WTC11 (cell line): ENCODE results near the gene MRPL39. TPM values are rescaled to one million over a fixed set of nuclear protein-coding genes. Genes with fewer than 3 reads are reported as not detected.

Experiments used
- ATAC-seq: fragments of 200-7000 bp; cut with Tn5 transposase; 2 replicates; pipeline ENCODE4 v1.10.0; 2021; ENCODE audit warnings: mild to moderate bottlenecking, moderate library complexity
- Bru-seq: library from RNA; stranded (reverse); fragments of 400-500 nt; gene quantifications from one replicate; lab custom pipeline; 2021; lab: Mats Ljungman, UMichigan
- CTCF ChIA-PET: fragments of 300-600 bp; sonication (Branson Sonifier 250); formaldehyde crosslinking; loops from one replicate; lab custom pipeline; 2021; ENCODE audit warnings: antibody characterized with exemption; lab: Charles Lee
- POLR2A ChIA-PET: fragments of 350-600 bp; sonication (Branson Sonifier 250); formaldehyde crosslinking; loops from one replicate; lab custom pipeline; 2021; ENCODE audit warnings: antibody characterized with exemption; lab: Charles Lee
- DNase-seq: peaks from one replicate; pipeline ENCODE4 v3.0.0; 2021; ENCODE audit warnings: low spot score
- H3K27ac Mint-ChIP-seq: 2 replicates; pipeline ENCODE4 v1.8.0; 2021; ENCODE audit warnings: mixed read lengths
- H3K27me3 Mint-ChIP-seq: 2 replicates; pipeline ENCODE4 v1.8.0; 2021; ENCODE audit warnings: low read depth, mild to moderate bottlenecking, moderate library complexity, mixed read lengths
- H3K36me3 Mint-ChIP-seq: 2 replicates; pipeline ENCODE4 v1.8.0; 2021; ENCODE audit warnings: mixed read lengths
- H3K4me1 Mint-ChIP-seq: 2 replicates; pipeline ENCODE4 v1.8.0; 2022; ENCODE audit warnings: mixed read lengths
- H3K4me3 Mint-ChIP-seq: 2 replicates; pipeline ENCODE4 v1.8.0; 2021; ENCODE audit warnings: mild to moderate bottlenecking, moderate library complexity, mixed read lengths
- H3K9me3 Mint-ChIP-seq: 2 replicates; pipeline ENCODE4 v1.8.0; 2021; ENCODE audit warnings: mixed read lengths
- ATF2 ChIP-seq: sonication (generic); formaldehyde crosslinking; IDR thresholded peaks from 2 replicates; pipeline ENCODE4 v1.8.1; 2022; ENCODE audit warnings: low read depth, missing genetic modification reagents, borderline replicate concordance
- CBFB ChIP-seq: sonication (generic); formaldehyde crosslinking; IDR thresholded peaks from 2 replicates; pipeline ENCODE4 v1.8.1; 2022; ENCODE audit warnings: mild to moderate bottlenecking, low read depth, missing genetic modification reagents
- CREB1 ChIP-seq: sonication (generic); formaldehyde crosslinking; IDR thresholded peaks from 2 replicates; pipeline ENCODE4 v1.8.0; 2023; ENCODE audit warnings: mild to moderate bottlenecking, missing genetic modification reagents
- FOXJ3 ChIP-seq: sonication (generic); formaldehyde crosslinking; IDR thresholded peaks from 2 replicates; pipeline ENCODE4 v1.9.0; 2021; ENCODE audit warnings: missing genetic modification reagents, mild to moderate bottlenecking, borderline replicate concordance
- FOXP1 ChIP-seq: sonication (generic); formaldehyde crosslinking; IDR thresholded peaks from 2 replicates; pipeline ENCODE4 v1.8.0; 2022; ENCODE audit warnings: missing genetic modification reagents, mild to moderate bottlenecking, moderate library complexity, borderline replicate concordance
- GABPB1 ChIP-seq: sonication (generic); formaldehyde crosslinking; IDR thresholded peaks from 2 replicates; pipeline ENCODE4 v1.8.1; 2023; ENCODE audit warnings: mild to moderate bottlenecking, missing genetic modification reagents
- GTF2I ChIP-seq: fragments of 250-450 bp; sonication (Bioruptor Pico); conservative IDR thresholded peaks from 2 replicates; pipeline ENCODE4 v1.4.0; 2021; ENCODE audit warnings: mild to moderate bottlenecking
- MAX ChIP-seq: sonication (generic); formaldehyde crosslinking; IDR thresholded peaks from 2 replicates; pipeline ENCODE4 v1.8.0; 2022; ENCODE audit warnings: mild to moderate bottlenecking, missing genetic modification reagents
- MXD4 ChIP-seq: fragments of 250-450 bp; sonication (Bioruptor Pico); IDR thresholded peaks from 2 replicates; pipeline ENCODE4 v1.8.0; 2021; ENCODE audit warnings: mild to moderate bottlenecking, moderate library complexity, borderline replicate concordance
- NR1H2 ChIP-seq: sonication (generic); formaldehyde crosslinking; IDR thresholded peaks from 2 replicates; pipeline ENCODE4 v1.9.0; 2021; ENCODE audit warnings: mild to moderate bottlenecking, moderate library complexity, missing genetic modification reagents
- NR2C2 ChIP-seq: sonication (generic); formaldehyde crosslinking; IDR thresholded peaks from 2 replicates; pipeline ENCODE4 v1.8.0; 2022; ENCODE audit warnings: mild to moderate bottlenecking, missing genetic modification reagents
- PREB ChIP-seq: sonication (generic); formaldehyde crosslinking; IDR thresholded peaks from 2 replicates; pipeline ENCODE4 v1.8.1; 2022; ENCODE audit warnings: mild to moderate bottlenecking, missing genetic modification reagents, moderate library complexity, borderline replicate concordance
- RELA ChIP-seq: sonication (generic); formaldehyde crosslinking; IDR thresholded peaks from 2 replicates; pipeline ENCODE4 v1.8.1; 2022; ENCODE audit warnings: missing genetic modification reagents, mild to moderate bottlenecking, borderline replicate concordance
- RORB ChIP-seq: fragments of 250-450 bp; sonication (Bioruptor Pico); IDR thresholded peaks from 2 replicates; pipeline ENCODE4 v1.9.0; 2021; ENCODE audit warnings: mild to moderate bottlenecking
- SMAD4 ChIP-seq: sonication (generic); formaldehyde crosslinking; IDR thresholded peaks from 2 replicates; pipeline ENCODE4 v1.8.0; 2022; ENCODE audit warnings: mild to moderate bottlenecking, missing genetic modification reagents
- SP1 ChIP-seq: sonication (generic); formaldehyde crosslinking; conservative IDR thresholded peaks from 2 replicates; pipeline ENCODE4 v1.8.1; 2022; ENCODE audit warnings: missing genetic modification reagents
- TCF7 ChIP-seq: sonication (generic); formaldehyde crosslinking; IDR thresholded peaks from 2 replicates; pipeline ENCODE4 v1.8.0; 2022; ENCODE audit warnings: mild to moderate bottlenecking, low read depth, missing genetic modification reagents, moderate library complexity
- TEAD4 ChIP-seq: sonication (generic); formaldehyde crosslinking; IDR thresholded peaks from 2 replicates; pipeline ENCODE4 v1.8.0; 2022; ENCODE audit warnings: mild to moderate bottlenecking, missing genetic modification reagents
- TP53 ChIP-seq: sonication (generic); formaldehyde crosslinking; IDR thresholded peaks from 2 replicates; pipeline ENCODE4 v1.8.1; 2023; ENCODE audit warnings: mild to moderate bottlenecking, missing genetic modification reagents
- USF1 ChIP-seq: sonication (generic); formaldehyde crosslinking; IDR thresholded peaks from 2 replicates; pipeline ENCODE4 v1.8.0; 2022; ENCODE audit warnings: mild to moderate bottlenecking, missing genetic modification reagents
- ZBTB21 ChIP-seq: sonication (generic); formaldehyde crosslinking; IDR thresholded peaks from 2 replicates; pipeline ENCODE4 v1.8.1; 2023; ENCODE audit warnings: mild to moderate bottlenecking, missing genetic modification reagents, borderline replicate concordance
- ZNF232 ChIP-seq: sonication (generic); formaldehyde crosslinking; IDR thresholded peaks from 2 replicates; pipeline ENCODE4 v1.8.0; 2022; ENCODE audit warnings: mild to moderate bottlenecking, missing genetic modification reagents
- ZNF263 ChIP-seq: sonication (generic); formaldehyde crosslinking; IDR thresholded peaks from 2 replicates; pipeline ENCODE4 v1.8.1; 2022; ENCODE audit warnings: low read depth, mild to moderate bottlenecking, moderate library complexity, missing genetic modification reagents
- ZNF396 ChIP-seq: fragments of 250-450 bp; sonication (Bioruptor Pico); IDR thresholded peaks from 2 replicates; pipeline ENCODE4 v1.8.0; 2021; ENCODE audit warnings: mild to moderate bottlenecking, moderate library complexity, borderline replicate concordance
- ZNF423 ChIP-seq: fragments of 250-450 bp; sonication (Bioruptor Pico); IDR thresholded peaks from 2 replicates; pipeline ENCODE4 v2.1.2; 2022; ENCODE audit warnings: mild to moderate bottlenecking, moderate library complexity
- long read RNA-seq, 3 experiments: library from RNA in 1 of 3; library from capped mRNA in 1 of 3; library from polyadenylated mRNA in 1 of 3; unstranded in 2 of 3; stranded (forward) in 1 of 3; transcript quantifications; one replicate each; pipeline ENCODE4 v2.0.0, GENCODE V29; 2021
- total RNA-seq: library from RNA; stranded (reverse); gene quantifications from 3 replicates; pipeline ENCODE4 v1.2.3, GENCODE V29; 2021
- TF ChIP-seq, protein P1 (sequence below): fragments of 250-450 bp; sonication (Bioruptor Pico); IDR thresholded peaks from 2 replicates; pipeline ENCODE4 v1.9.0; 2021; ENCODE audit warnings: mild to moderate bottlenecking
- TF ChIP-seq, protein P2 (sequence below): sonication (generic); formaldehyde crosslinking; IDR thresholded peaks from 2 replicates; pipeline ENCODE4 v1.8.0; 2022; ENCODE audit warnings: mild to moderate bottlenecking, missing genetic modification reagents

Gene MRPL39
- total RNA-seq (34.7 to 39.2 TPM (median 37.2 TPM) in 3 replicates), Bru-seq, nascent RNA (percentile 89 among the genes with signal in this experiment)
- long read RNA-seq, experiment 1, transcript MRPL39-202 (10 exons, 1,110 nt): major isoform, 163 of 196 reads
- long read RNA-seq, experiment 1, partial matches to known transcripts: 5 of 196 reads
- long read RNA-seq, experiment 1, other reads (novel, unspliced or antisense): 28 of 196 reads
- long read RNA-seq, experiment 2, transcript MRPL39-202 (10 exons, 1,110 nt): major isoform, 53 of 84 reads
- long read RNA-seq, experiment 2, partial matches to known transcripts: 9 of 84 reads
- long read RNA-seq, experiment 2, other reads (novel, unspliced or antisense): 22 of 84 reads
- long read RNA-seq, experiment 3, transcript MRPL39-202 (10 exons, 1,110 nt): major isoform, 314 of 343 reads
- long read RNA-seq, experiment 3, partial matches to known transcripts: 10 of 343 reads
- long read RNA-seq, experiment 3, other reads (novel, unspliced or antisense): 19 of 343 reads

DNA sequence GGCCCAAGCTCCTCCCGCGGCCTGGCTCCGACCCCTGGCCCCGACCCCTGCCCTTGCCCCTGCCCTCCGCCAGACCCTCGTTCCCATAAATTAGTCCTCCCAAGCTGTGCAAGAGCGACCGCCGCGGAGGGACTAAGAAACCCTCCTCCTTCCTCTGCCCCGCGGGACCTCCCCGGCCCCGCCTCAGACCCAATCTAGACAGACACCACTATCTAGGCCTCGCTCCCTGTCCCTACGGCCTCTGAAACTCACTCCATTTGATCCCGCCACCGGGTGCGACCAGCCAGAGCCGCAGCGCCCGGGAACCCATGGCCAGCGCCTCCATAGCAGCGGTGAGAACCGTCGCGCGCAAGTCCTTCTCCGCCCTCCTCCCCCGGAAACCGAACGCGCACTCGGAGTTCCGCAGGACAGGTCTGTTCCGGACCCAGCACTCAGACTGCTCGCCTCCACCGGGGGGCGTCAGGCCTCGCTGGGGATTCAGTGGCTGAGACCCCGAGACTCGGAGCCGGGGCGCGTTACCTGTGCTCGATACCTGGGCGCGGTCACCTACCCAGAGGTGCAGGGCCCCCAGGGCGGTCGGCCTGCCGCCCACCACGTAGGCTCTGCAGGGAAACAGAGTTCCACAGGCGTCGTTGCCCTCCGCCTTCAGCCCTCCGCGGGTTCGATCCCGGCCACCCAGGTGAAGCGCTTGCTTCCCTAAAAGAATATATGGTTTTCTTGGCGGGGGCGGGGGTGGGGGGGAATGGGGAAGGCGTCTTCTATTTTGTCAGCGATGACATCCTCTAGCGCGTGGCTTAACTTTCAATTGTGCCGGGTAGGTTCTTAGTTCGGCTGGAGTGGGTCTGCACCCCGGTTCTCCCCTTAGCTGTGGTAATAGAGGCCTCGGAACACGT, at the start of gene MRPL39:
Gene MRPL39, minus strand, starts transcription at position 331 of the 893 bp plus-strand sequence. Its CDS starts 6 bp downstream, at position 325.
- peak; percentile 95 for ATAC-seq
- Mint-ChIP-seq H3K27ac (peak within 1 kb of the TSS; percentile 99), H3K9me3 (no peaks in the 10 kb centered on the region), H3K4me3 (peak within 1 kb of the TSS; percentile 99), H3K27me3 (no peaks in the 10 kb centered on the region), H3K36me3 (peaks cover 24% of the 10 kb centered on the region), H3K4me1 (peaks cover 11% of the 10 kb centered on the region)
- ChIA-PET CTCF (interaction anchor here (0.6 to 2.1 kb wide), 14 partner anchors 9 to 1113 kb away, joined by 3 to 19 read pairs (median 4); partner anchors contain the start of genes ATP5PF and GABPA), POLR2A (interaction anchor here (0.5 to 1.0 kb wide), 2 partner anchors 127 to 1024 kb away, joined by 3 to 7 read pairs; partner anchors contain the start of genes ATP5PF and GABPA)
- peak; percentile 93 for DNase-seq
- TF ChIP-seq RELA (CRISPR knock-in tag) (peak; percentile 65; the same call in 1 of the 2 replicates), RORB (CRISPR knock-in tag) (no peak), GABPB1 (peak; percentile 85), MAX (CRISPR knock-in tag) (peak; percentile 75; the same call in 1 of the 2 replicates), PREB (CRISPR knock-in tag) (0 out of 2 replicates have a peak, but pooled peaks have one; percentile 62), GTF2I (CRISPR knock-in tag) (no peak), NR1H2 (CRISPR knock-in tag) (no peak), TCF7 (CRISPR knock-in tag) (peak; percentile 71; the same call in 1 of the 2 replicates), FOXJ3 (no peak), FOXP1 (peak; percentile 93), ZNF232 (CRISPR knock-in tag) (peak; percentile 46; the same call in 1 of the 2 replicates), MXD4 (CRISPR knock-in tag) (no peak), ZNF263 (no peak), NR2C2 (CRISPR knock-in tag) (peak; percentile 81), SMAD4 (CRISPR knock-in tag) (0 out of 2 replicates have a peak, but pooled peaks have one; percentile 41), ZNF423 (peak; percentile 24; the same call in 1 of the 2 replicates), ZNF396 (CRISPR knock-in tag) (no peak), ZBTB21 (CRISPR knock-in tag) (no peak), CBFB (CRISPR knock-in tag) (0 out of 2 replicates have a peak, but pooled peaks have one; percentile 81), TEAD4 (peak; percentile 70; the same call in 1 of the 2 replicates), SP1 (peak; percentile 89), CREB1 (CRISPR knock-in tag) (peak; percentile 84; the same call in 1 of the 2 replicates), TP53 (CRISPR knock-in tag) (no peak), USF1 (peak; percentile 61; the same call in 1 of the 2 replicates), ATF2 (CRISPR knock-in tag) (no peak)
- TF ChIP-seq, protein P1, sequence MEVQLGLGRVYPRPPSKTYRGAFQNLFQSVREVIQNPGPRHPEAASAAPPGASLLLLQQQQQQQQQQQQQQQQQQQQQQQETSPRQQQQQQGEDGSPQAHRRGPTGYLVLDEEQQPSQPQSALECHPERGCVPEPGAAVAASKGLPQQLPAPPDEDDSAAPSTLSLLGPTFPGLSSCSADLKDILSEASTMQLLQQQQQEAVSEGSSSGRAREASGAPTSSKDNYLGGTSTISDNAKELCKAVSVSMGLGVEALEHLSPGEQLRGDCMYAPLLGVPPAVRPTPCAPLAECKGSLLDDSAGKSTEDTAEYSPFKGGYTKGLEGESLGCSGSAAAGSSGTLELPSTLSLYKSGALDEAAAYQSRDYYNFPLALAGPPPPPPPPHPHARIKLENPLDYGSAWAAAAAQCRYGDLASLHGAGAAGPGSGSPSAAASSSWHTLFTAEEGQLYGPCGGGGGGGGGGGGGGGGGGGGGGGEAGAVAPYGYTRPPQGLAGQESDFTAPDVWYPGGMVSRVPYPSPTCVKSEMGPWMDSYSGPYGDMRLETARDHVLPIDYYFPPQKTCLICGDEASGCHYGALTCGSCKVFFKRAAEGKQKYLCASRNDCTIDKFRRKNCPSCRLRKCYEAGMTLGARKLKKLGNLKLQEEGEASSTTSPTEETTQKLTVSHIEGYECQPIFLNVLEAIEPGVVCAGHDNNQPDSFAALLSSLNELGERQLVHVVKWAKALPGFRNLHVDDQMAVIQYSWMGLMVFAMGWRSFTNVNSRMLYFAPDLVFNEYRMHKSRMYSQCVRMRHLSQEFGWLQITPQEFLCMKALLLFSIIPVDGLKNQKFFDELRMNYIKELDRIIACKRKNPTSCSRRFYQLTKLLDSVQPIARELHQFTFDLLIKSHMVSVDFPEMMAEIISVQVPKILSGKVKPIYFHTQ (CRISPR knock-in tag): no peak
- TF ChIP-seq, protein P2, sequence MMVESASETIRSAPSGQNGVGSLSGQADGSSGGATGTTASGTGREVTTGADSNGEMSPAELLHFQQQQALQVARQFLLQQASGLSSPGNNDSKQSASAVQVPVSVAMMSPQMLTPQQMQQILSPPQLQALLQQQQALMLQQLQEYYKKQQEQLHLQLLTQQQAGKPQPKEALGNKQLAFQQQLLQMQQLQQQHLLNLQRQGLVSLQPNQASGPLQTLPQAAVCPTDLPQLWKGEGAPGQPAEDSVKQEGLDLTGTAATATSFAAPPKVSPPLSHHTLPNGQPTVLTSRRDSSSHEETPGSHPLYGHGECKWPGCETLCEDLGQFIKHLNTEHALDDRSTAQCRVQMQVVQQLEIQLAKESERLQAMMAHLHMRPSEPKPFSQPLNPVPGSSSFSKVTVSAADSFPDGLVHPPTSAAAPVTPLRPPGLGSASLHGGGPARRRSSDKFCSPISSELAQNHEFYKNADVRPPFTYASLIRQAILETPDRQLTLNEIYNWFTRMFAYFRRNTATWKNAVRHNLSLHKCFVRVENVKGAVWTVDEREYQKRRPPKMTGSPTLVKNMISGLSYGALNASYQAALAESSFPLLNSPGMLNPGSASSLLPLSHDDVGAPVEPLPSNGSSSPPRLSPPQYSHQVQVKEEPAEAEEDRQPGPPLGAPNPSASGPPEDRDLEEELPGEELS (CRISPR knock-in tag): peak; percentile 60; the same call in 1 of the 2 replicates
